HepG2 (cell line): ENCODE measurements around the gene NKIRAS1. TPM values are rescaled to one million over a fixed set of nuclear protein-coding genes. Genes with fewer than 3 reads are reported as not detected.

ENCODE experiments used
- EEA1 ChIP-seq: sonication (generic); formaldehyde crosslinking; IDR thresholded peaks from 2 replicates; pipeline ENCODE4 v1.5.1; 2020; ENCODE audit warnings: mild to moderate bottlenecking, missing genetic modification reagents, borderline replicate concordance
- ETV5 ChIP-seq: IDR thresholded peaks from 2 replicates; pipeline ENCODE4 v1.6.1; 2018; ENCODE audit warnings: missing biosample characterization, missing genetic modification reagents, inconsistent platforms, borderline replicate concordance
- GTF2F1 ChIP-seq: fragments of 150-350 bp; IDR thresholded peaks from 2 replicates; pipeline ENCODE4 v1.6.1; 2014; ENCODE audit warnings: low read length
- HOXA5 ChIP-seq: sonication (generic); formaldehyde crosslinking; IDR thresholded peaks from 2 replicates; pipeline ENCODE4 v1.4.0; 2020; ENCODE audit warnings: missing genetic modification reagents
- KDM5A ChIP-seq: fragments of 200-600 bp; sonication (generic); IDR thresholded peaks from 2 replicates; pipeline ENCODE4 v1.7.0; 2018; ENCODE audit warnings: antibody characterized with exemption, mild to moderate bottlenecking, low read length, borderline replicate concordance
- KDM6A ChIP-seq: IDR thresholded peaks from 2 replicates; pipeline ENCODE4 v1.6.1; 2016; ENCODE audit warnings: low read depth
- KLF11 ChIP-seq: IDR thresholded peaks from 2 replicates; pipeline ENCODE4 v1.6.1; 2016; ENCODE audit warnings: missing compliant biosample characterization
- KLF6 ChIP-seq: IDR thresholded peaks from 2 replicates; pipeline ENCODE4 v1.8.0; 2016; ENCODE audit warnings: missing biosample characterization, missing genetic modification reagents
- POGK ChIP-seq: sonication (generic); formaldehyde crosslinking; conservative IDR thresholded peaks from 2 replicates; pipeline ENCODE4 v1.8.0; 2022; ENCODE audit warnings: mild to moderate bottlenecking, moderate library complexity, missing genetic modification reagents
- POLR2G ChIP-seq: fragments of 200-400 bp; formaldehyde crosslinking; IDR thresholded peaks from 2 replicates; pipeline ENCODE4 v1.6.1; 2018; ENCODE audit warnings: mild to moderate bottlenecking, low read depth, low read length, moderate library complexity
- PRPF4 ChIP-seq: fragments of 200-400 bp; formaldehyde crosslinking; IDR thresholded peaks from 2 replicates; pipeline ENCODE4 v1.6.1; 2016; ENCODE audit warnings: low read length, low read depth; ENCODE audit not compliant: poor library complexity, severe bottlenecking
- RBM22 ChIP-seq: fragments of 200-400 bp; formaldehyde crosslinking; optimal IDR thresholded peaks from 2 replicates; pipeline ENCODE3; 2017; ENCODE audit warnings: mild to moderate bottlenecking, low read length, moderate library complexity
- RFXAP ChIP-seq: sonication (generic); formaldehyde crosslinking; IDR thresholded peaks from 2 replicates; pipeline ENCODE4 v1.4.0; 2020; ENCODE audit warnings: missing genetic modification reagents, borderline replicate concordance
- TMF1 ChIP-seq: sonication (generic); formaldehyde crosslinking; IDR thresholded peaks from 2 replicates; pipeline ENCODE4 v1.8.1; 2022; ENCODE audit warnings: low read depth, missing genetic modification reagents
- TSC22D2 ChIP-seq: sonication (generic); formaldehyde crosslinking; IDR thresholded peaks from 2 replicates; pipeline ENCODE4 v1.5.1; 2020; ENCODE audit warnings: missing genetic modification reagents, mild to moderate bottlenecking, borderline replicate concordance
- ZBTB43 ChIP-seq: sonication (generic); formaldehyde crosslinking; conservative IDR thresholded peaks from 2 replicates; pipeline ENCODE4 v1.4.0; 2020; ENCODE audit warnings: missing genetic modification reagents
- ZC3H13 ChIP-seq: sonication (generic); formaldehyde crosslinking; IDR thresholded peaks from 2 replicates; pipeline ENCODE4 v1.8.1; 2023; ENCODE audit warnings: mild to moderate bottlenecking, missing genetic modification reagents, moderate library complexity
- ZFX ChIP-seq: sonication (generic); formaldehyde crosslinking; IDR thresholded peaks from 2 replicates; pipeline ENCODE4 v1.4.0; 2020; ENCODE audit warnings: mild to moderate bottlenecking, low read depth, missing genetic modification reagents, moderate library complexity
- ZNF207 ChIP-seq: fragments of 450-650 bp; IDR thresholded peaks from 2 replicates; pipeline ENCODE4 v1.6.1; 2016; ENCODE audit warnings: antibody characterized with exemption, borderline replicate concordance
- ZNF329 ChIP-seq: sonication (generic); formaldehyde crosslinking; IDR thresholded peaks from 2 replicates; pipeline ENCODE4 v1.9.0; 2021; ENCODE audit warnings: low read depth, mild to moderate bottlenecking, missing genetic modification reagents
- ZNF34 ChIP-seq: sonication (generic); formaldehyde crosslinking; IDR thresholded peaks from 2 replicates; pipeline ENCODE4 v1.4.0; 2020; ENCODE audit warnings: mild to moderate bottlenecking, missing genetic modification reagents, borderline replicate concordance
- ZNF644 ChIP-seq: IDR thresholded peaks from 2 replicates; pipeline ENCODE4 v1.6.1; 2016; ENCODE audit warnings: low read depth
- ZNF713 ChIP-seq: sonication (generic); formaldehyde crosslinking; IDR thresholded peaks from 2 replicates; pipeline ENCODE4 v1.4.0; 2020; ENCODE audit warnings: mild to moderate bottlenecking, missing genetic modification reagents
- ZNF780A ChIP-seq: sonication (generic); formaldehyde crosslinking; IDR thresholded peaks from 2 replicates; pipeline ENCODE4 v1.8.0; 2022; ENCODE audit warnings: mild to moderate bottlenecking, missing genetic modification reagents, moderate library complexity
- ZNF841 ChIP-seq: sonication (generic); formaldehyde crosslinking; IDR thresholded peaks from 2 replicates; pipeline ENCODE4 v1.8.1; 2023; ENCODE audit warnings: missing genetic modification reagents, borderline replicate concordance
- ZZZ3 ChIP-seq: sonication (generic); formaldehyde crosslinking; IDR thresholded peaks from 2 replicates; pipeline ENCODE4 v1.4.0; 2020; ENCODE audit warnings: missing genetic modification reagents, mild to moderate bottlenecking, borderline replicate concordance
- polyA plus RNA-seq, 8 experiments: library from polyadenylated mRNA; depleted of rRNA in 3 of 8; stranded (reverse) in 7 of 8; unstranded in 1 of 8; fragments of >200 nt; fragmentation: Illumina TruSeq in 4 of 8; extraction: Trizol in 4 of 8; gene quantifications; 2 replicates each; pipeline versions ENCODE4 v1.2.1 to v1.2.3, GENCODE V29; 2011 to 2016; ENCODE audit warnings: low read depth in 4 of 8, missing spikeins in 1 of 8, mixed read lengths in 1 of 8; ENCODE audit not compliant: insufficient read depth in 1 of 8
- total RNA-seq, 5 experiments: library from RNA; depleted of rRNA; stranded (reverse); fragments of >200 nt; fragmentation: Illumina TruSeq; extraction: Trizol; gene quantifications; 2 replicates each; pipeline ENCODE4 v1.2.3, GENCODE V29; 2016; ENCODE audit warnings: low read depth in 1 of 5
- TF ChIP-seq, protein P1 (sequence below): sonication (generic); formaldehyde crosslinking; IDR thresholded peaks from 2 replicates; pipeline ENCODE4 v1.8.1; 2023; ENCODE audit warnings: mild to moderate bottlenecking, moderate library complexity, missing genetic modification reagents

Gene NKIRAS1
- total and polyA plus RNA-seq, 2 of the 13 experiments (the other 11 are each of a cell fraction or from before 2014, with no cell fraction given), result 4.3 to 8.0 TPM

- TF ChIP-seq POGK, result peak; percentile 55; the same call in 1 of the 2 replicates
- TF ChIP-seq HOXA5 (CRISPR knock-in tag), result no peak
- no peak for TF ChIP-seq ZNF207
- TF ChIP-seq POLR2G, result 0 out of 2 replicates have a peak, but pooled peaks have one; percentile 15
- TF ChIP-seq ZNF780A (CRISPR knock-in tag), result peak; percentile 59; the same call in 1 of the 2 replicates
- no peak; the same call in 1 of the 2 replicates for TF ChIP-seq ZBTB43 (CRISPR knock-in tag)
- peak; percentile 64; the same call in 1 of the 2 replicates for TF ChIP-seq TSC22D2 (CRISPR knock-in tag)
- TF ChIP-seq KDM5A, result no peak
- no peak for TF ChIP-seq ZNF713
- 0 out of 2 replicates have a peak, but pooled peaks have one; percentile 41 for TF ChIP-seq ZC3H13
- TF ChIP-seq ZNF34 (CRISPR knock-in tag), result no peak
- no peak for TF ChIP-seq EEA1 (CRISPR knock-in tag)
- TF ChIP-seq ZNF841 (CRISPR knock-in tag), result peak; percentile 94
- TF ChIP-seq GTF2F1, result no peak
- no peak for TF ChIP-seq TMF1 (CRISPR knock-in tag)
- TF ChIP-seq KLF6 (CRISPR knock-in tag), result 0 out of 2 replicates have a peak, but pooled peaks have one; percentile 36
- TF ChIP-seq RFXAP (CRISPR knock-in tag), result no peak
- TF ChIP-seq ZZZ3 (CRISPR knock-in tag), result no peak
- TF ChIP-seq ZNF329, result no peak
- no peak; the same call in 1 of the 2 replicates for TF ChIP-seq ETV5 (CRISPR knock-in tag)
- no peak for TF ChIP-seq PRPF4
- no peak for TF ChIP-seq ZNF644
- TF ChIP-seq KLF11 (CRISPR knock-in tag), result no peak
- peak; percentile 54 for TF ChIP-seq ZFX (CRISPR knock-in tag)
- TF ChIP-seq, protein P1, sequence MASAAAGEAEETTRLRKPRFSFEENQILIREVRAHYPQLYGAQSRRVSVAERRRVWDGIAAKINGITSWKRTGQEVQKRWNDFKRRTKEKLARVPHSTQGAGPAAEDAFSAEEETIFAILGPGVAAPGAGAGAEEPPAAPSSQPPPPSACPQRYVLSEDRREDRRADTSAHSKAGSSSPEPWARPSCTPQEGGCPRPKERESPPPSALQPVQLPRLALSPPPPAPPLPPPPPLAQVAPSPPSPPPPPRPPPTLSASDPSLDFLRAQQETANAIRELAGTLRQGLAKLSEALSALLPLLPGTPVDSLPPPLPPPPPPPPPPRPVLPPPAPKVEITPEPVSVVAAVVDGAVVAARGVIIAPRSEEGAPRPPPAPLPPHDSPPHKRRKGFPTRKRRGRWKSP (CRISPR knock-in tag), result no peak
- no peak for TF ChIP-seq KDM6A (CRISPR knock-in tag)
- TF ChIP-seq RBM22, result no peak
Measured at GRCh38 chr3:23945663-23945912, 28.8 kb upstream of the NKIRAS1 start (continued).
